CD4-positive, alpha-beta T cell (primary cell): Measurements from ENCODE around the gene SLC38A10. TPM values are rescaled to one million over a fixed set of nuclear protein-coding genes. Genes with fewer than 3 reads are reported as not detected.
A peak's percentile ranks its signal among the peaks of the same experiment; 100 is the strongest.

ENCODE experiments used
- ATAC-seq: fragments of 200-7000 bp; cut with Tn5 transposase; one replicate; pipeline ENCODE4 v1.10.0; 2022; ENCODE audit warnings: mild to moderate bottlenecking; ENCODE audit not compliant: poor library complexity
- CTCF ChIA-PET: fragments of 350-600 bp; sonication (Branson Sonifier 250); formaldehyde crosslinking; loops from one replicate; lab custom pipeline; 2021; ENCODE audit warnings: antibody characterized with exemption, inconsistent platforms; lab: Charles Lee
- POLR2A ChIA-PET: fragments of 350-600 bp; sonication (Branson Sonifier 250); formaldehyde crosslinking; loops from one replicate; lab custom pipeline; 2021; ENCODE audit warnings: antibody characterized with exemption, inconsistent platforms; lab: Charles Lee
- DNase-seq, 14 experiments: peaks; one replicate each; pipeline ENCODE4 v3.0.0-alpha.2; 2013 to 2020; ENCODE audit warnings: mixed read lengths in 2 of 14
- H3K27ac ChIP-seq, 2 donors: one replicate each; pipeline versions ENCODE4 v1.5.1 to v1.7.0; 2013; ENCODE audit warnings: low read length in 2 of 2, low read depth in 1 of 2, mild to moderate bottlenecking in 1 of 2
- H3K27me3 ChIP-seq, 2 experiments: 1 replicate in 1 of 2; 2 replicates in 1 of 2; pipeline versions ENCODE4 v1.6.1 to v1.7.0; 2013; ENCODE audit warnings: low read length in 2 of 2, control low read depth in 1 of 2, mild to moderate bottlenecking in 1 of 2, moderate library complexity in 1 of 2; ENCODE audit not compliant: insufficient read depth in 2 of 2, control insufficient read depth in 1 of 2
- H3K36me3 ChIP-seq: one replicate; pipeline ENCODE4 v1.6.1; 2013; ENCODE audit warnings: low read length, control low read depth; ENCODE audit not compliant: insufficient read depth
- H3K4me1 ChIP-seq: one replicate; pipeline ENCODE4 v1.6.1; 2013; ENCODE audit warnings: low read length, control low read depth; ENCODE audit not compliant: insufficient read depth
- H3K4me3 ChIP-seq: one replicate; pipeline ENCODE4 v1.5.1; 2013; ENCODE audit warnings: mild to moderate bottlenecking, low read length, moderate library complexity
- H3K9me3 ChIP-seq, 2 experiments: 1 replicate in 1 of 2; 2 replicates in 1 of 2; pipeline versions ENCODE4 v1.6.1 to v1.7.0; 2013; ENCODE audit warnings: low read length in 2 of 2, mild to moderate bottlenecking in 2 of 2, control low read depth in 1 of 2, moderate library complexity in 1 of 2; ENCODE audit not compliant: control insufficient read depth in 1 of 2, insufficient read depth in 1 of 2
- H3K27ac Mint-ChIP-seq: one replicate; pipeline ENCODE4 v1.8.0; 2020; ENCODE audit warnings: mixed read lengths
- H3K27me3 Mint-ChIP-seq: one replicate; pipeline ENCODE4 v1.8.0; 2021; ENCODE audit warnings: mixed read lengths
- H3K36me3 Mint-ChIP-seq: one replicate; pipeline ENCODE4 v1.8.0; 2021; ENCODE audit warnings: low read depth, mixed read lengths
- H3K4me1 Mint-ChIP-seq: one replicate; pipeline ENCODE4 v1.8.0; 2021; ENCODE audit warnings: low read depth, mixed read lengths
- H3K4me3 Mint-ChIP-seq: one replicate; pipeline ENCODE4 v1.8.0; 2020; ENCODE audit warnings: mild to moderate bottlenecking, mixed read lengths
- H3K9me3 Mint-ChIP-seq: one replicate; pipeline ENCODE4 v1.8.0; 2020; ENCODE audit warnings: mixed read lengths
- CTCF ChIP-seq: fragments of 200-600 bp; IDR thresholded peaks from one replicate; pipeline ENCODE4 v1.8.0; 2022; ENCODE audit warnings: antibody characterized with exemption, mild to moderate bottlenecking
- intact Hi-C, 2 experiments: fragments of 100-400 bp; cut with DNase I in 1 of 2; cut with micrococcal nuclease in 1 of 2; formaldehyde crosslinking; loops; one replicate each; pipeline versions ENCODE4 v1.15.1 to v1.9.0; 2023 to 2025; cut with DNase I, micrococcal nuclease
- total RNA-seq, 174 experiments: library from RNA in 2 of 174; stranded (reverse) in 2 of 174; gene quantifications; one replicate each; pipeline ENCODE4 v1.2.3 and lab custom pipeline; 2021 to 2026

The SLC38A10 gene
- total RNA-seq, 2 experiments from 2014 or later: 22.8 to 26.4 TPM

- Mint-ChIP-seq H3K27ac (no peak overlapping the region), H3K36me3 (no peaks in the 10 kb centered on the region), H3K27me3 (no peaks in the 10 kb centered on the region), H3K9me3 (no peaks in the 10 kb centered on the region), H3K4me1 (peaks cover 17% of the 10 kb centered on the region), H3K4me3 (peak overlapping the region; percentile 69)
- ChIA-PET CTCF (no interaction called here), POLR2A (interaction anchor here (0.7 to 1.4 kb wide), 9 partner anchors 12 to 767 kb away, joined by 3 to 42 read pairs (median 5); partner anchors contain the start of genes ACTG1, FAAP100, NDUFAF8 and TEPSIN)
- DNase-seq (peak in 2 of 14 experiments; percentile 23 to 41), ATAC-seq (no peak)
- intact Hi-C loops: loop anchor here in 1 of 2 experiments (2.0 kb wide), 3 partner anchors 73 to 187 kb away; partner anchors contain the start of genes BAIAP2 and SLC38A10
- Histone ChIP-seq H3K27me3 (no peaks in the 10 kb centered on the region), H3K4me3 (peak overlapping the region; percentile 65), H3K9me3 (no peaks in the 10 kb centered on the region), H3K27ac (no peak overlapping the region), H3K4me1 (peaks cover 25% of the 10 kb centered on the region), H3K36me3 (peaks cover 5% of the 10 kb centered on the region)
- no peak for TF ChIP-seq CTCF
Measured at GRCh38 chr17:81221842-81222619, 73.1 kb downstream of the SLC38A10 start.

- intact Hi-C loops: no loop called here
- no peak for TF ChIP-seq CTCF
- CTCF ChIA-PET: interaction anchor here (0.7 kb wide), 1 partner anchor 141 kb away, joined by 5 read pairs; no protein-coding TSS in a partner anchor
- no peak overlapping the region for H3K4me3 ChIP-seq
- no peak for DNase-seq
- peaks cover 17% of the 10 kb centered on the region for H3K4me1 Mint-ChIP-seq
- H3K27ac ChIP-seq: no peak overlapping the region
- no peaks in the 10 kb centered on the region for H3K27me3 Mint-ChIP-seq
- H3K4me1 ChIP-seq: peaks cover 25% of the 10 kb centered on the region
- peaks cover 7% of the 10 kb centered on the region for H3K36me3 ChIP-seq
- peak overlapping the region; percentile 69 for H3K4me3 Mint-ChIP-seq
- H3K27me3 ChIP-seq: no peaks in the 10 kb centered on the region
- no peaks in the 10 kb centered on the region for H3K9me3 Mint-ChIP-seq
- ATAC-seq: no peak
- no peaks in the 10 kb centered on the region for H3K9me3 ChIP-seq
- POLR2A ChIA-PET: interaction anchor here (1.4 kb wide), 1 partner anchor 17 kb away, joined by 5 read pairs; the partner anchor contains the start of genes NDUFAF8 and TEPSIN
- H3K27ac Mint-ChIP-seq: no peak overlapping the region
- no peaks in the 10 kb centered on the region for H3K36me3 Mint-ChIP-seq
Measured at GRCh38 chr17:81221371-81221841, 73.7 kb downstream of the SLC38A10 start.

GRCh38 chr17:81219476-81220180, 75.5 kb downstream of the SLC38A10 start:
- Mint-ChIP-seq H3K4me1 (peaks cover 17% of the 10 kb centered on the region), H3K27ac (no peak overlapping the region), H3K36me3 (no peaks in the 10 kb centered on the region), H3K4me3 (no peak overlapping the region), H3K27me3 (no peaks in the 10 kb centered on the region), H3K9me3 (no peaks in the 10 kb centered on the region)
- no peak for TF ChIP-seq CTCF
- H3K27me3 ChIP-seq: no peaks in the 10 kb centered on the region
- H3K36me3 ChIP-seq: peaks cover 7% of the 10 kb centered on the region
- H3K4me3 ChIP-seq: no peak overlapping the region
- no peaks in the 10 kb centered on the region for H3K9me3 ChIP-seq
- no peak overlapping the region for H3K27ac ChIP-seq
- POLR2A ChIA-PET: no interaction called here
- intact Hi-C loops: no loop called here
- H3K4me1 ChIP-seq: peaks cover 25% of the 10 kb centered on the region
- CTCF ChIA-PET: no interaction called here
- no peak for ATAC-seq
- DNase-seq: no peak
